ENCODE results near the gene GALNT18.

The GALNT18 gene

GRCh38 chr11:11302565-11302964, 319.2 kb downstream of the GALNT18 start:
- CTCF ChIA-PET, result no interaction called here
- no peak overlapping the region for H3K27ac ChIP-seq (ENCODE audit: extremely low read depth, low read depth, low read length)
- H3K36me3 ChIP-seq (ENCODE audit: control insufficient read depth in 2 of 2, insufficient read depth in 1 of 2, low read length in 2 of 2), result no peaks in the 10 kb centered on the region
- H3K9me3 ChIP-seq (ENCODE audit: control insufficient read depth, insufficient read depth, low read depth, low read length), result no peaks in the 10 kb centered on the region
- no peak overlapping the region for H3K4me3 ChIP-seq (ENCODE audit: low read depth, low read length)
- no peaks in the 10 kb centered on the region for H3K4me1 ChIP-seq (ENCODE audit: control insufficient read depth, insufficient read depth, low read length)
- no peak for TF ChIP-seq GFI1B (tag by site-specific recombination; IDR thresholded peaks at IDR 0.05)
- no peak for TF ChIP-seq ZNF174 (tag by site-specific recombination; IDR thresholded peaks at IDR 0.05)
- TF ChIP-seq AEBP2 (tag by site-specific recombination; IDR thresholded peaks at IDR 0.05; ENCODE audit: borderline replicate concordance), result no peak
- TF ChIP-seq ZNF449 (tag by site-specific recombination; IDR thresholded peaks at IDR 0.05), result no peak
- TF ChIP-seq ZNF837 (tag by site-specific recombination; IDR thresholded peaks at IDR 0.05), result no peak
- TF ChIP-seq BCL6B (tag by site-specific recombination; IDR thresholded peaks at IDR 0.05), result no peak
- TF ChIP-seq ZNF521 (tag by site-specific recombination; IDR thresholded peaks at IDR 0.05), result no peak
- TF ChIP-seq ZNF112 (tag by site-specific recombination; IDR thresholded peaks at IDR 0.05), result no peak
- no peak for TF ChIP-seq ZNF16 (tag by site-specific recombination; IDR thresholded peaks at IDR 0.05; ENCODE audit: low read depth)
- POLR2A ChIA-PET, result no interaction called here

GRCh38 chr11:11301212-11301611, 320.6 kb downstream of the GALNT18 start:
- Histone ChIP-seq H3K4me1 (ENCODE audit: control insufficient read depth, insufficient read depth, low read length) (no peaks in the 10 kb centered on the region), H3K9me3 (ENCODE audit: control insufficient read depth, insufficient read depth, low read depth, low read length) (no peaks in the 10 kb centered on the region), H3K4me3 (ENCODE audit: low read depth, low read length) (no peak overlapping the region), H3K36me3 (ENCODE audit: control insufficient read depth in 2 of 2, insufficient read depth in 1 of 2, low read length in 2 of 2) (no peaks in the 10 kb centered on the region), H3K27ac (ENCODE audit: extremely low read depth, low read depth, low read length) (no peak overlapping the region)
- POLR2A ChIA-PET, result no interaction called here
- CTCF ChIA-PET, result no interaction called here
- TF ChIP-seq YY2 (tag by site-specific recombination; IDR thresholded peaks at IDR 0.05), result no peak
- no peak for TF ChIP-seq GLIS1 (tag by site-specific recombination; IDR thresholded peaks at IDR 0.05)
- no peak for TF ChIP-seq ZNF707 (tag by site-specific recombination; IDR thresholded peaks at IDR 0.05)
- no peak for TF ChIP-seq ZBTB8A (tag by site-specific recombination; IDR thresholded peaks at IDR 0.05)
- TF ChIP-seq ZNF155 (tag by site-specific recombination; IDR thresholded peaks at IDR 0.05), result no peak
- no peak for TF ChIP-seq ZNF561 (tag by site-specific recombination; IDR thresholded peaks at IDR 0.05; ENCODE audit: borderline replicate concordance)
- no peak for TF ChIP-seq ZNF416 (tag by site-specific recombination; IDR thresholded peaks at IDR 0.05)

- H3K27ac ChIP-seq (ENCODE audit: extremely low read depth, low read depth, low read length), result no peak overlapping the region
- no peaks in the 10 kb centered on the region for H3K36me3 ChIP-seq (ENCODE audit: control insufficient read depth in 2 of 2, insufficient read depth in 1 of 2, low read length in 2 of 2)
- TF ChIP-seq ZFHX2 (tag by site-specific recombination; conservative IDR thresholded peaks at IDR 0.05), result peak; percentile 48; the same call in 1 of the 2 replicates
- TF ChIP-seq EGR2 (tag by site-specific recombination; IDR thresholded peaks at IDR 0.05; ENCODE audit: low read depth), result peak; percentile 22; the same call in 1 of the 2 replicates
- TF ChIP-seq INSM2 (tag by site-specific recombination; IDR thresholded peaks at IDR 0.05), result no peak
- H3K4me1 ChIP-seq (ENCODE audit: control insufficient read depth, insufficient read depth, low read length), result no peaks in the 10 kb centered on the region
- H3K9me3 ChIP-seq (ENCODE audit: control insufficient read depth, insufficient read depth, low read depth, low read length), result no peaks in the 10 kb centered on the region
- POLR2A ChIA-PET, result no interaction called here
- CTCF ChIA-PET, result no interaction called here
- H3K4me3 ChIP-seq (ENCODE audit: low read depth, low read length), result no peak overlapping the region
Measured at GRCh38 chr11:11297578-11297977, 324.2 kb downstream of the GALNT18 start.
